SKM-1 treated with dmso at 0.1 percent for 144 hours (cell line): ENCODE results near the gene MGMT.
"Not testable (repeated sequence)": the region's sequence is repeated elsewhere in the genome, so short reads cannot be mapped to it uniquely, and the experiment has no call there.

ENCODE experiments used
- DNase-seq: peaks from one replicate; lab custom pipeline; 2025; ENCODE audit not compliant: unreplicated experiment; lab: John Stamatoyannopoulos, UW

The MGMT gene

DNA sequence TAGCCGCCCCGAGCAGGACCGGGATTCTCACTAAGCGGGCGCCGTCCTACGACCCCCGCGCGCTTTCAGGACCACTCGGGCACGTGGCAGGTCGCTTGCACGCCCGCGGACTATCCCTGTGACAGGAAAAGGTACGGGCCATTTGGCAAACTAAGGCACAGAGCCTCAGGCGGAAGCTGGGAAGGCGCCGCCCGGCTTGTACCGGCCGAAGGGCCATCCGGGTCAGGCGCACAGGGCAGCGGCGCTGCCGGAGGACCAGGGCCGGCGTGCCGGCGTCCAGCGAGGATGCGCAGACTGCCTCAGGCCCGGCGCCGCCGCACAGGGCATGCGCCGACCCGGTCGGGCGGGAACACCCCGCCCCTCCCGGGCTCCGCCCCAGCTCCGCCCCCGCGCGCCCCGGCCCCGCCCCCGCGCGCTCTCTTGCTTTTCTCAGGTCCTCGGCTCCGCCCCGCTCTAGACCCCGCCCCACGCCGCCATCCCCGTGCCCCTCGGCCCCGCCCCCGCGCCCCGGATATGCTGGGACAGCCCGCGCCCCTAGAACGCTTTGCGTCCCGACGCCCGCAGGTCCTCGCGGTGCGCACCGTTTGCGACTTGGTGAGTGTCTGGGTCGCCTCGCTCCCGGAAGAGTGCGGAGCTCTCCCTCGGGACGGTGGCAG lies at the start of gene MGMT:
TSS of gene MGMT (plus strand) at position 539 of the 656 bp plus-strand sequence.
- DNase-seq = peak; percentile 68

DNA sequence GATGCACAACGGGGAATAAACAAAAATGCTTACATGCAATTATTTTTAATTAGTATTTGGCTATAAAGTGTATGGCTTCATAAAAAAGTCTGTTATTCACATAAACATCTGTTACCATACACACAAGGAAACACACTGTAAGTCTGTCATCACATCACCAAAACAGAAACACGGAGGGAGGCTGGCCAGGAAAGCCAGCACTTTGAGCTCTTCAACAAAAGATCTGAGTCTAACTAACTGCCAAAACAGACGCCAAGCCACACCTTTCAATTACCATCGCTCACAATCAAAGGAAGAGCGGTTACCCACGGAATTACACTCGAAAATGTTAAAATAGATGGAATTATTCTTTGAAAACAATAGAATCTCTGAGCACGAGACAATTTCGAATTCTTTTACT lies 49.2 kb upstream of the MGMT start:
- no peak for DNase-seq

DNA sequence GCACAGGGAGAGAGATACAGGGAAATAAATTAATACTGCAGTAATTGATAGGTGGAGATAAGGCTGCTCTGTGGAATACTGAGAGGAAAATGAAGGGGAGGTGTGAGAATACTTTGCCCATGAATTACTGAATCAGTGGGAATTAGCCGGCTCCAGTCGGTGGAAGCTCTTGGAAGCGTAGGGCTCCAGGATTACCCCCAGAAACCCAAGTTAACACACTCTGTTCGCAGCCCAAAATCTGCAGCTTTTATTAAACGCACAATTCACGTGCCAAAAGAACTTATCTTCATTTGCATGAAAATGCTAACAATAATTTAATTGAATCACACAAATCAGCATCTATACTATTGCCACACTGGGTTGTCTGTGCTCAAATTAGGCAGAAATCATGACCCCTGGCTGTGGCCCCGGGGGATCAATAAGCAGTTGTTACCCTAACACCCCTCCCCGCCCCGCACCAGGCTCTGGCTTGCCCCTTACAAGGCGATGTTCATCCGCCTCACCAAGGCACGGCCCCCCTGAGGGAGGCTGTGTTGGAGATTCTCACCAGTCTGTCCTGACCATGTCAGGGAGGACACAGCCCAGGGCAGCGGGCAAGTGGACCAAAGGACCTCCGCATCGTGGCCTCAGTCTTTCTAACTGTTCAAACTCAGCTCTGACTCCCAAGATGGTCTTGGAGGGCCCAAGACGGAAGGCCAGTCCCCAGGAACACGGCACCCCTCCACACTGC lies 48.4 kb upstream of the MGMT start:
- DNase-seq = no peak

DNA sequence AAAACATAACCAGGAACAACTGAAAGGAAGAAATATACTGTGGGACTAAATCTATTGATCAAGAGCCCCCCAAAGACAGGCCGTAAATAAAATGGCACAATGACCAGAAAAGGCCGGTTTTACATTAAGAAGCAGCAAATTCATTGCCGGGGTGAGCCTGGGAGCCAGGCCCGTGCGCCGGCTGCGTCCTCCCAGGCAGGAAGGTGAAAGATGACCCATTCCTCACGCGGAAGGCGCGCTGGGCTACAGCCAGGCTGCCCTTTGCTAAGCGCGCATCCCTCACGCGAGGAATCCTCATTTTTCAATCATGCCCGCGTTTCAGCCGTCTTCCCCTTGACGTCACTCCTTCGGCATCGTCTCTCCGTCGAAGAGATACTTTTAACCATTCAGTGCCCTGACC lies 47.6 kb upstream of the MGMT start:
- DNase-seq = no peak

DNA sequence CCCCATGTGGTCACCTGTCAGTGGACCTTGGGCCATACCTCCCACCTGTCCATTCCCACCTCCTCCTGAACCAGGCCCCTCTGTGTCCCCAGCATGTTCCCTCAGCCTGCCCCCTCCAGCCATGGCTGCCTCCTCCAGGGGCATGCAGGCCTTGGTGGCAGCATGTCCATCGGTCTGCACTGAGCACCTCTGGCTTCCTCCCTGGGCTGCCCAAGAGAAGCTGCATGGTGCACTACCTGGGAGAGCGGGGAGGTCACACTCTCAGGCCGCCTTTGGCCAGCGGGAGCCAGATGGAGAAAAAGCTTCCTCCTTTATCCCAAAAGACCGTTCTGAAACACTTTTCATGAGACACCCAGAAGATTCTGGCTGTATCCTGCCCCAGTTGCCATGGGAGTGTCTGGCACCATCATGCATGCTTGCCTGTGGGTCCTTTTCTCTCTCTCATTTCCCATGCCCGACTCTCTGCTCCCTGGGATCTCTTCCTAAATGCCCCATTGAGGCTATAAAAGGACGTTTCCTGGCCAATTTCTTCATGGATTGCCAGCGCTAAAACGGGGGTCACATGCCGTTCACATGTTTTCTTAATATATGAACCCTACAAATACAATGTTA lies 45.5 kb upstream of the MGMT start:
- DNase-seq = no peak

DNA sequence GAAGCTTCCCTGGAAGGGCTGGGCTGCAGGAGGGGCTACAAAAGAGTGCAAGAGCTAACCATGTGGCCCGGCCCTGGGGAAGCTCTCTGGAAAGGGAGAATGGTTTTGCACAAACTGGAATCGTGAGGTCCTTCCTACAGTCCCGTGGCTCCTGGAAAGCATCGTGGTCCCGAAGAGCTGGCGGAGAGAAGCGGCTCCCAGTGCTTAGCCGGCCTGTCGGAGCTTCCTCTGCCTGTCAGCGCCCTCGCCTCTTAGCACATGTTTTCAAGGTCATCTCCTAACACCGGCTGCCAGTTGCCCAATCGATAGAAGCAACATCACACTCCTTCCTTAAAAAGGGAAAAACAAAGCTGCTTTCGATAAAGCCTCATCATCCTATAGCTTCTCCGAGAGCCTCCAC lies 42.1 kb upstream of the MGMT start:
- no peak for DNase-seq

DNA sequence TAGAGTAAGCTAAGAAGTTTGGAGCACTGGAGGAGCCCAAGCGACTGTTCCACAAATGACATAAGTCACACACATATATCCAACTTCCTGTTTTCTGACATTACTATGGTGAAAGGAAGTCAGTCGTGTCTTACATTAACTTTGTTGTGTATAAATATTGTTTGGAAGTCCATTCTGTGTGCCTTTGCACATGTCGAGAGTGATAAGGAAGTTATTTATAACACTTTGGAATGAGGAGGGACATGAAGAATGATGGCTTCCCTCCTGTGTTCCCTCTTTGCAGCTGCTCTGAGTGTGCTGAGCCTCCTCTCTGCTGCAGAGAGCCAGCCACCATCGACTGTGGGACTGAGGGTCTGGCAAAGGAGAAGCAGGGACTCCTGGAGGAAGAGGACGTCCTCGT lies 40.4 kb upstream of the MGMT start:
- DNase-seq = no peak

DNA sequence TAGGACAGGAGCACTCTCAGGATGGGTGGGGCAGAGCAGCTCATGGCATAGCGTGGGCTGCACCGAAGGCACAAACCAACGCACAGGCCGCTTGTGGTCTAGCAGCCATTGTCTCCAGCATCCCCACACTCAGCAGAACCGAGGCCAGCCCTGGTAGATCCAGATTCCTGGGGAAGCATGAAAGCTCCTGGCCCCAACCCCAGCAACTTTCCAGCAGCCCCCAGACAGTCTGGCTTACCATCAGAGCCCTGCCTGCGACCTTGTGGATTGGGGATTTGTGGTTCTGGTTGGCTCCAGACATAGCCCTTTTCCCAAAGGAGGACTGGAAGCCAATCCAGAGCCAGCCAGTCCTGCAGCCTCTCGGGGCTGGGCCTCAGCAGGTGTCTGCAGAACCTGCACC lies 33.8 kb upstream of the MGMT start:
- no peak for DNase-seq

DNA sequence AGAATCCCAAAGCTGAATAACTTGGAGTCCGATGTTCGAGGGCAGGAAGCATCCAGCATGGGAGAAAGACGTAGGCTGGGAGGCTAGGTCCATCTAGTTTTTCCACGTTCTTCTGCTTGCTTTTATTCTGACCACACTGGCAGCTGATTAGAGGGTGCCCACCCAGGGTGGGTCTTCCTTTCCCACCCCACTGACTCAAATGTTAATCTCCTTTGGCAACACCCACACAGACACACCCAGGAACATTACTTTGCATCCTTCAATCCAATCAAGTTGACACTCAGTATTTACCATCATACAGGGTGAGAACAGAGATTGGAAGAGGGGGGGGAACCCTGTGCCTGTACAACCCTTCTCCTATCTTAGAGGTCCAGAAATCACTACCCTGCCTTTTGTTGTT lies 31.3 kb upstream of the MGMT start:
- DNase-seq = not testable (repeated sequence)

DNA sequence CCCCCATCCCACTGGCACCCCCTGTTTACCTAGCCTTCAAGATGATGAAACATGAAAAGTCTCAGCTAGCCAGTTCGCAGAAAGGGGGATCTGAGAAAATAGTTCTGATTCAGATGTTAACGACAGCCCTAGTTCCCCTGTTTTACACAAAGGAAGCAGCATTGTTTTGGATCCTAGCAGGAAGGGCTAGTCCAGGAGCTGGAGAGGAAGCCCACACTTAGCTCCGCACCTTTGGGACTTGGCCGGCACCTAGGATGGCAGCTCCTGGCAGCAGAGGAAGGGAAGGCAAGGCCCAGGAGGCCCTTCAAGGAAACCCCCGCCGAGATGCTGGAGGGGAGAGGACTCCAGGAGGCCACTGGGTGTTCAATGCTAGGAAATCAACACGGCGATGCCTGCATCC lies 29.0 kb upstream of the MGMT start:
- DNase-seq = no peak

DNA sequence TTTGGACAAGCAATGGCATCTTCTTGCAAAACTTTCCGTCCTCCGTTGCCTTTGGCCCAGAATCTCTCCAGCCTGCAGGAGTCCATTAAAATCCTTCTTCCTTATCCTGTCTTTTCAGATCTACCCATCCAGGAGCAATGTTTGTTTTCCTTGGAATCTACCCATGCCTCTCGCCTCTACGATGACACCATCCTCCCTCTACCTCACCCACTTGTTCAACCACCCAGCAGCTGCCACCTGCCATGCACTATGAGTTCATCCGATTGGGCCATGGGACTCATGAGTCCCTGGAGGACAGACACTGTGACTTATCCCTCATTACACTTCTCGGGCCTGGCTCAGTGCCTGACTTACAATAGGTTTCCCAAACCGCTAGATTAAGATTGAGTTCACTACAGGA lies 26.8 kb upstream of the MGMT start:
- DNase-seq = no peak

DNA sequence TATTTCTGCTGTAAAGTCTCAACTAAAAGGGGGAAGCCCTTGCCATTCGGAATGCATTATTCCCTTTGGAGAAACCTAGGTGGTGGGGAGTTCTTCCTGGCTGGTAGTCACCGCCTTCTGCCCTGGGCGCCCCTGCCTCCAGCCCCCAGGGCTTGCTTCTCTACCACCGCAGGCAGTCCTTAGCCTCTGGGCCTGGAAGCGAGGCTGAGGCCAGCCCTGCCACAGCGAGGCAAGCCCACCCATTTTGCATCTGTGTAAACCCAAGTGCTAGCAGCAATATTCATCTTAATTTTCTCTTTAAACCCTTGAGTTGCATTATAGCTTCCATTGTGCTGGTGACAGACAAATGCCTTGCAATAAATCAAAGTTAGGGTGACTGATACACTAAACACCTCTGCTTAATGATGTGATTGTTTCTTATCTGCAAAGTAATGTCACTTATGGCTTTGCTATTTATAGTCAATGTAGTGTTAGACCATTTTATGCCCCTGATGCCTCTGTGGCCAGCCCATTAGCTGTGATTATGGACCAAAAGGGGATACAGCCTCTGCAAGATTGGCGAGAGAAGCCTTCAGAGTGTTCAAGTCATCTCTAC lies 26.2 kb upstream of the MGMT start:
- DNase-seq = no peak

DNA sequence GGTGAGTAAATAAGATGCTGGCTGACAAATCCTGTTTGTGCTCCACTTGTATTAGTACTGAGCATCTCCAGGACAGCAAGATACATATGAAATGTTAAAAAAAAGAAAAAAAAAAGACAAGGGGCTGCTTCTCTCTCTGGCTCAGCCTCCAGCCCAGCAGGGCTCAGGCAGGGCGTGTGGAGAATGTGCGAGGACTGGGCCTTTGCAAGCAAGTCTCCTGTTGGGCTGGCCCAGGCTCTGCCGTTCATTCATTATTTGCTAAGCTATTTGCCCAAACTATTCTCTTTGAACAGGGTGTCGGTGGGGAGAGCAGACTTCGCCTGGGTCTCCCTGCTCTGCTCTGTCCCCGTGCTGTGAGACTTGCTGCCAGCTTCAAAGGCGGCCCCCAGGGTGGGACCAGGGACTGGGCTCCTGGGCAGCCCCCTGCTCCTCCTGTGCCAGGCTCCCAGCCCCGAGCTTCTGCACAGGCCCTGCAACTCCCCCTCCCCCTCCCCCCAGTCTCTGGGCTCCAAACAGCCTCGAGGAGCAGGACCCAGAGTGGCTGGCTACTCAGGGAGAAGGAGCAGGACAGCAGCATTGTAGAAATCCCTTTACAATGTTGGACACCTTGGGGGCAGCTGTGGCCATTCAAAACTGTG lies 25.6 kb upstream of the MGMT start:
- no peak for DNase-seq

DNA sequence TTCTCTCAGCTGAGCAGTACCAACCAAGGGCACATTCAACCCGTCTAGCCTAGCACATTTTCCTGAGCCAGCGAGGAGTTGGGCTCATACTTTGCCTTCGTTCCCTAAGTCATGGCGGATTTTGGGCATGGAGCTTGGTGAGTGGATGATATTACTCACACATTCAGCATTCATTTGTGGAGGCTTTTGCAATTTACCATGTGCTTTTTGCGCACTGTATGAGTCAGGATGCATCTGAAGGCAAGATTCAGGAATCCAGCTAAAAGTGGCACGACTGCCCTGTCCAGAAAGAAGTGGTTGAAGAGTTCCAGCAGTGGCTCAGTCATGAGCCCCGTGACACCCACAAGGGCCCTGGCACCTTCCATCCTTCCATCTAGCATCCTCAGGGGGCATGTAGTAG lies 24.2 kb upstream of the MGMT start:
- DNase-seq = no peak

DNA sequence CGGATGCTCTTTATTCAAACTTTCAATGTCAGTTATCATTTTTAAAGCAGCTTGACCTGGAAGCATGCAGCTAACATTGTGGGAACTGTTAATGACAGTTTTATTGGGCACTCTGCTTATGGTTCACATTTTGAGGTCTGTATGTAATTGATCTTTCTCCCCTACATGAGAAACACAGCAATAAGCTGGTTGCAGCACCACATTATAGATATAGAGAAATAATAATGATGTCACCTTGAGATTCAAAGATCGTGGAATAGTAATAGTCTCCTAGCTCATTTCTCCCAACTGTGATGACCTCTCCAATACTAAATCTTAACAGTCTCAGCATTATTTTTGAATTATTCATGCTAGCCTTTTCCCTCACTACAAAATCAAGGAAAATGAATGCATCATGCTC lies 22.7 kb upstream of the MGMT start:
- DNase-seq = no peak

DNA sequence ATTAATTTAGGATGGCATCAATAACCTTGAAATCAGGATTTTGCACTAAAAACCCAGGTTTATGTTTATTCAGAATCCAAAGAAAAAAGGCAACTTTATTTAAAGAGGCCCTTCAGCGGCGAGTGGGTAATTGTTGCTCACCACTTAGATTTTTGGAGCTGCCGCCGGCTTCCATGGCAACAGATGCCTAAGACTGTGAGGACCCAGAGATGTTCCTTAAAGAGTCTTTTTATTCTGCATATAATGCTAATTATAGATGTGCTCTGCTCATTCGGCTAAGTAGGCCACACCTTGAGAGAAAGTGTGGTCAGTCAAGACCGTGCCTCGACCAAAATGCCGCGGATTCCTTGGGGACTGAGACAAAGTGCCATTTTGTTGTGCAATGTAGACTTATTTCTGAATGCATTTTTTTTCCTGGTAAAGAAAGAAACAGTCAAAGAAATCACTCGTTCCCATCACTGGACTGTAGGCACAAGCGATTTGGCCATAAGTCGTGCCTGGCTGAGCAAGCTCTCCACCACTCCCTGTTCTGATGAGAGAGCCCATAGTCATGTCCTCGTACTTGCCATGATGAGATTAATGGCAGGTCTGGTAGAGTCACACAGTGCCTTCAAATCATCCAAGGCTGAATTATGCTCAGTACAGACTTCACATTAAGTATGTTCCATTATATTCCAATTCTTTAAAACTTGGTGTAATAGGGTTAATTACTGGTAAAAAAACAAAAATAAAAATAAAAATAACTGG lies 21.4 kb upstream of the MGMT start:
- DNase-seq = no peak

DNA sequence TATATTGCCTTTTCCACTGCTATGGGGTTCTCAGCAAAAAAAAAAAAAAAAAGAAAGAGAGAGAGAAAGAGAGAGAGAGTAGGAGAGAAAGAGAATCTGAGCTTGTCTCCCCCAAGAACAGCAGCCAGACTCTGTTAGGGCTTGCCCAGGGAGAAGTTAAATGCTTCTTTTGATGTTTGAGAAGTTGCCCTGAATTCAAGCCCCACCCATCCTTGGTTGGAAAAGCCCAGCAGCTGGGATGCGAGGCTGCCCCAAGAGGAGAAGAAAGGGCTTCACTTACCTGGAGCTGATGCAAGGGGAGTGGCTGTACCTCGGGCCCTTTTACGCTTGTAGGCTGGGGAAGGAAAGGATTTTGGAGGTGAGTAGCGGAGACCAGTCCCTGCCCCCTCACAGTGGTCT lies 20.9 kb upstream of the MGMT start:
- DNase-seq = no peak

DNA sequence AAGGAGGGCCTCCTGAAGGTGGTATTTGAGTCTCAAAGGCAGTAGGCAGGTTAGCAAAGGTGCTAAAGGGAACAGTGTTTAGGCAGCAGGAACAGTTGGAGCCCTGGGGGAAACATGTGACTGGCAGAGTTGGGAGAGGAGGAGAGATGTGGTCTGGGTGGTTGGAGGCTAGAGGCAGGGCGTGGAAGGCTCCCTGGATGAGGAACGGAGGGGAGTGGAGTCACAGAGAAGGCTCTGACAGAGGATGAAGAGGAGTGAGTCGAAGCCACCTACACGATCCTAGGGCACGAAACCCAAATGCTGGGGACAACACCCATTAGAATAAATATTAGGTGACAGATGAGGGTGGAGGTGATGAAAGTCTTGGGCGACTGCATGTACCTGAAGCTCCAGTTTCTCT lies 19.6 kb upstream of the MGMT start:
- DNase-seq = no peak

DNA sequence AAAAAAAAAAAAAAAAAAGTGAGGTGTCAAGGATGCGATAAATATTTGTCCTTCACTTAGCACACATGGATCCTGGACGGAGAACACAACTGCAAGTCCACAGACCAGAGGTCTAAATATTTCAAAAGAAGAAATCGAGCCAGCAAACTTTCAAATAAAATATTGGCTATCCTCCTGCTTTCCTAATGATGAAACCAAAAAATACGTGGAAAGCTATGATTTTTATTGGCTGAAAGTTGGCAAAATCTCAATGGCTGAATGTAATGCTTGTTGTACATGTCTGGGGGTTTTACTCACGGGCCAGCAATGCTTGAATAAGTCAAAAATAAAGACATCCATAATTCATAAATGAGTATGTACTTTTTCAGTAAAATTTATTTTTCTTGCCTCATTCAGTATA lies 19.0 kb upstream of the MGMT start:
- DNase-seq = no peak

DNA sequence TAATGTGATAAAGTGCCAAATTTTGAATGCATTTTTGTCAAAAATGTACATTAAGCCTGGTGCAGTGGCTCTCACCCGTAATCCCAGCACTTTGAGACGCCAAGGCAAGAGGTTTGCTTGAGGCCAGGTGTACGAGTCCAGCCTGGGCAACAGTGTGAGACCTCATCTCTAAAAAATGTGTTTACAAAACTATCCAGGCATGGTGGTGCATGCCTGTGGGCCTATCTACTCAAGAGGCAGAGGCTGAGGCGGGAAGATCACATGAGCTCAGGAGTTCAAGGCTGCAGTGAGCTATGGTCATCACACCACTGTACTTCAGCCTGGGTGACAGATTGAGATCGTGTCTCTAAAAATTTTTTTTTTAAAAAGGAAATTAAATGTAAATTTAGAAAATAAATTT lies 18.5 kb upstream of the MGMT start:
- DNase-seq = no peak

DNA sequence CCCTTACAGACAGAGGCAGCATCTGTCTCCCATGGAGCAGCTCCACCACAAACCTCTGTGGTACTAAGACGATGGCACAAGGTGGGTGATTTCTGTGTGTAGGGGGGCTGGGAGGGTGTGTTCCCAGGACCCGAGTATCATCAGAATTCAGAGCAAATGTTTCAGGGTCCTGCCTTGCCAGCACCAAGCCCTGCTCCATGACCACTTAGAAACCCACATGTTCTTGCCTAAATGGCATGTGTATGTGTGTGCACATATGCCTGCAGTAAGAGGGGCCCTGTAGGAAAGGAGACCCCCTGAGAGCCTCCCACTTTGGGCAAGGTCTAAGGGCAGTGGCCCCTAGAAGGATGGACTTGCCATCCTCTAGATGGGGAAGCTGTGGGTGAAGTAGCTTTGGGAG lies 17.1 kb upstream of the MGMT start:
- DNase-seq = no peak
